NOMO-1 treated with dmso at 0.1 percent for 144 hours (cell line): ENCODE results near the gene HACD2.
A peak's percentile ranks its signal among the peaks of the same experiment; 100 is the strongest.

Source experiments
- DNase-seq: peaks from one replicate; lab custom pipeline; 2025; ENCODE audit not compliant: unreplicated experiment; lab: John Stamatoyannopoulos, UW

The HACD2 gene

DNA sequence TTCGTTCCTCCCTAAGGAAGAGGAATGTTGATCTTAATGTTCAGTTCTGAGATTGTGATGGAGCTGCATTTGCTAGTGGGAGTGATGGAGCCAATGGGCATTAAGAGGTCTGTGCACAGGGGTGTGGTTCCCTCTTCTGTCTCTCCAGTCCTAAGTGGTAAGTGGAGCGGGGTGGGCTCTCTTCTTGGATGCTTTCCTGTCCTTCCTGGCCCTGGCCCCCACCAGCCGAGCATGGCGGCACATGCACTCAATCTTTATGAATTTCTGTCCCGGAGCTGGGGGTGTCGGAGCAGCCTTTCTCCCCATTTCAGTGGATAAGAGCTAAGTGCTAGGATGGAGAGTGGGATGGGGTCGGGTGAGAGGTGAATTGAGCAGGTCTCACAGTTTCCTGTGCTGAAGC lies 98.4 kb downstream of the HACD2 start:
- DNase-seq: no peak

DNA sequence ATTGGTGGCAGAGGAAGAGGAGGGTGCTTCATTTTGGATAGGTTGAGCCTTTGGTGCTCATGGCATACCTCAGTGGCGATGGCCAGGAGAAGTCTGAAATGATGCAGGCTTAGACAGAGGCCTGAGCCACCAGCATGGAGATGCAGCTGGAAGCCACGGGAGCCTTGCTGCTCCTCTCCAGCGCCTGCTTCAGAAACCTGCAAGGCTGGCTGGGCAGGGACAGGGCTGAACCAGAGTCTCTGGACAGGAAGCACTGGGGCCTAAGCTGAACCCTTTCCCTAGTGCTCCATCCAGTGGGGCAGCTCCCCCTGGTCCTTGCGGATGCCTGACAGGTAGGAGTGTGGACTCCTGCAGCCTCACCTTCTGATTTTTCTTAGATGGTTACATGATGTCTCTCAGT lies 99.3 kb downstream of the HACD2 start:
- DNase-seq: no peak

GRCh38 chr3:123483146-123483545 lies 101.7 kb downstream of the HACD2 start:
- no peak for DNase-seq

DNA sequence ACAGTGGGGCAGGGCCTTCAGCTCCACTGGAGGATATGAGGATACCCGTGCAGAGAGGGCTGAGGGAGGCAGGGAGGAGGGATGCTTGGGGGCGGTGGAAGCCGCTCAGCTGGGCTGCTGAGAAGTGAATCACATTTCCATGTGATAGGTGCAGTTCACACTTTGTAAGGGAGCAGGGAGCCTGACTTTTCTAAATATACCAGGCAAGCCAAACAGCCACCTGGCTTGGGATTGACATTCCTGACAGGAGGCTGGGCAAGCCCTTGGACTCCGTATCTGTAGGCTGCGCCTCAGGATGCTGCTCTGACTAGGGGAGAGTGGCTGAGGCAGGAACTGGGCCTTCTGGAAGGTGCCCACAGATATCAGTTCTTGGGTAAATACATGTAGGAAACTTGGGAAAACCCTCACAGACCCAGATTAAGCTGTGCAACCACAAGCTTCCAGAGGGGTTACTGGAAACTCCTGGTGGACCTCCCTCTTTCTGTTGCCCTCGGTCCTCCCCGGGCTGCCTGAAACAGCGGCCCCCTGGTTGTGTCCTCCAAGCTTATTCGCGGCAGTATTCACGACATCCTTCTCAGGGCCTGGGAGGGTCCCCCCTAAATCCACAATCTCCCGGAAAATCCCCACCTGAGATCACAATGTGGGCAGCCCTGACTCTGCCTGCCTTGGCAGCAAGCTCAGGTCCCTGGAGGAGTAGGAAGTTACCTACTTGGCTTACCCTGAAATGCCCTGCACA lies 103.0 kb downstream of the HACD2 start:
- DNase-seq: no peak

GRCh38 chr3:123481071-123481470 lies 103.8 kb downstream of the HACD2 start:
- no peak for DNase-seq

DNA sequence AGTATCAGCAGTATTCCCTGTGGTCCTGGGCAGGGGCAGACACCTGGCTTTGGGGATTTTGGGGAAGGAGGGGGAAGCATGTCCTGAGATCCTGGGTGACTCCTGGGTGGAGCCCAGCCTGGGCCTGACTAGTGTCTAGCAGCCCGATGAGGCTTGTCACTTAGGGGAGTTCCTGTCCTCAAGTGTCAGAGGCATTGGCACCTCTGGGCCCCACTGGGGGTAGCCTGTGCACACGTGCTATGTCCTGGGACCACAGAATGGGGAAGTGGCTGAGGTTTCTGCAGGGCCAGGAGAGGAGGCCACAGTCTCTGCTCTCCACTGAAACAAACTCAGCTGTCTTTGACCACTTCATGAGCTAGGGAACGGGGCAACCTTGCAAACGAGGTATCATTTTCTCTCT lies 104.4 kb downstream of the HACD2 start:
- DNase-seq: no peak

GRCh38 chr3:123479891-123480290 lies 105.0 kb downstream of the HACD2 start:
- no peak for DNase-seq

- no peak for DNase-seq
Measured at GRCh38 chr3:123478314-123478713, 106.5 kb downstream of the HACD2 start.

DNA sequence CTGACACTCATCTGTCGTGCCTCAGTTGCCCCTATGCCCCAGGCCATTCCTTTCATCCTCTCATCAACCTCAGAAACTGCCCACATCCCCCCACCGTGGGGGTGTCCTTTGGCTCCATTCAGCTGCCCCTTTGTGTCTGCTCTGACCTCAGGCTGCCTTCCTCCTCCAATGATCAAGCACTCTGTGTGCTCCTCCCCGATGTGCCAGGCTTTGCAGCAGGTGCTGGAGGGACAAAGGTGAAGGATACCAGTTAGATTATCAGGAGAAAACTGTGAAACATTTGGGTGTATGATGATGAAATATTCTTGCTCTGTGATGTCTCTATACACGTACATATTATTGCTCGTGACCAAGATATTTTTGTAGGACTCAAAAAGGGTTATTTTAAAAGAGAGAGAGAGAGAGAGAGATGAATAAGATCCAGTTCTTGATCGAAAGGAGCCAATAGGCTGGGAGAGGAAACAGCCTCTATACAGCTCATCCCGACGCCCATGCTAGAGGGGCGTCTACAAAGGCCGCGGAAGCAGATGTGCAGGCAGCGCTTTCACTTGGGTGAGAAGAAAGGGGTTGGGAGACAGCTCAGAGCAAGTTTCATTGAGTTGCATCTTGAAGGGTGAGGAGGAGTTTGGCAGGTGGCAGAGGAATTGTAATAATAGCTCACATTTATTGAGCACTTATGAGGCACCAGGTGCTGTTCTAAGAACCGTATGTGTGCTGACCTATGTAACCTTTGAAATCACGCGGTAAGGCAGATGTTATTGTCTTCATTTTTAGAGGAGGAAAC lies 107.7 kb downstream of the HACD2 start:
- no peak for DNase-seq

- no peak for DNase-seq
Measured at GRCh38 chr3:123475786-123476185, 109.1 kb downstream of the HACD2 start.

DNA sequence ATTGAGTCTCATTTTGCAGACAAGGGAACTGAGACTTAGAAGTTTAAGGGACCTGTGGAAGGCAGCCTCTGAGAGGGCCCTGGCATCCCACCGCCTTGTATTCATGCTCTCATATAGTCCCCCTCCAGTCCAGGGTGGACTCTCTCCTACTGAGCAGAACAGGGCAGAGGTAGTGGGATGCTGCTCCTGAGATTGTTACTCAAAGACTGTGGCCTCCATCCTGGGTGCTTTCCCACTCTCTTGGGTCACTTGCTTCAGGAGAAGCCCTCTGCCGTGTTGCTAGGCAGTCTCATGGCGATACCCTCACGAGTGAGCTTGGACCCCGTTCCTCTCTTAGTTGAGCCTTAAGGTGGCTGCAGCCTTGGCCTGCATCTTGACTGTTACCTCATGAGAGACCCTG lies 113.7 kb downstream of the HACD2 start:
- DNase-seq: no peak

DNA sequence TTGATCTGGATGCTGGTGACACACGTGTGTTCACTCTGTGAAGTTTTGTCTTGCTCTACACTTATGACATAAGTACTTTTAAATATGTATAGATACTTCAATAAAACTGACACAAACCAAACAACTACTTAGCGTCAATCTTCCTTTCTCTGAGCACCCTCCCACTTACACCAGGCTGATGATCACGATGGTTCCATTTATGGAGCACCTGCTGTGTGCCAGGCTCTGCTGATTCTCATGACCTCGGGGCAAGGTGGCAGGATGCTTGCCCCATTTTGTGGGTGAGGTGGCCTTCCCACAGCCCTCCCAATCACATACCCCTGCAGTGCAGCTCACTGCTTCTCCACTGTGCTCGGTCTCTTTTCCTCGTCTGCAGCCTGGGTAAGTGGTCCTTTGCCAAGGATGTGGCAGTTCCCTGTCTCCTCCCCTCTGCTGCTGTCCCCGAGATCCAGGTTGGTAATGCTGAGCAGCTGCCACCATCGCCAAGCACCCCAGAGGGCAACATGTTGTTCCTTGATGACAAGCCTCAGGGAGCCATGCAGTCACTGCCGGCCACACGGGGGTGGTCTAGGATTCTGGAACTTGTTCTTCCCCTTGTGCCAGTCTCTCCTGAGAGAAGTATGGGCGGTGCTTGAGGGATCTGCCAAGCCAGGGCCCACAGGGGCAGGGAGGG lies 115.4 kb downstream of the HACD2 start:
- DNase-seq: no peak

DNA sequence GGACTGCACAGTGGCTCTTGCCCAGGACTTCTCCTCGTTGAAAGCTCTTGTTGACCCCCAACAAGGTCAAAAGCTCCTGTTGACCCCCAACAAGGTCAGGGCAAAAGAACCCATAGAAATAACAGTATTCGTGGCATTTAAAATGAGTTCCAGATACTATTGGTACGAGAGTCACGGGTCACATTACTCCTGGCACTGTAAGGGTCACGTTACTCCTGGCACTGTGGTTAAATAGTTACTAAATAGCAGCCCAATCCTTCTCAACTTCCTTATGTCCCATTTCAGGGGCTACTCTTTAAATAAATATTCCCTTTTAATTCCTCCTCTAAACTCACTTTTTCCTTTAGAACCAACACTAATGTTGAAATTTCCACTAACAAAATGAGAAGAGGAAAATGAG lies 117.8 kb downstream of the HACD2 start:
- DNase-seq: no peak

DNA sequence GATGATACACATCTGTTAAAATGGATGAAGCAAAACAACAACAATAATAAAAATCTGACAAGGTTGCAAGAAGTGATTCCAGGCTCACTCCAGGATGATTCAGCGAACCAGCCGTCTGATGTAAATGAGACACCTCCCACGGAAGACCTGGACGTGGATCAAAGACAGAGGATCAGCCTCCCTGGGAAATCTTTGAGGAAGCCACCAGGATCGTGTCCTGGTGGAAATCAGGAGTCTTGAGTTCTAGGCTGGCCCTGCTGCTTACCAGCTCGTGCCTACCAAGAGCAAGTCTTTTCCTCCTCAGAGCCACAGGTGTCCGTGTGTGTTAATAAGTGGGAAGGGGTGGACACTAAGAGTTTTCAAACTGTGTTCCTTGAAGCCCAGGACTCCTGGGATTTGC lies 120.6 kb downstream of the HACD2 start:
- DNase-seq: no peak

DNA sequence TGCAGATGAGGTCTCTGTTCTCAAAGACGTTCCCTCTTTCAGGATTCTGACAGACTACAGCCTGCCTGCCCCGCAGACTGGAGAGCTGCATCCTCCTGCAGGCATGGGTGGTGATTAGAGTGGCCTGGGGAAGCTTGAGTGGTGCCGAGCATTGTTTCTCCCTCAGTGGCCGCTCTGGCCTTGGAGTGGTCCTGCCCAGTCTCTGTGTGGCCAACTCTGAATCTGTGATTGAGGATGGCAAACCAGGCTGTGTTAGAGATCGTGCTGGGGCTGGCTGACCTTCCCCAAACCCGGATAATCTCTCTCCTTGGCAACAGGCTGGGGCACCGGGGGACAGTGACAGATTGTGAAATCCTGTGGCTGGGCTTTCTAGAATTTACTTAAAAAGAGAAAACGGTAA lies 125.0 kb downstream of the HACD2 start:
- peak; percentile 3 for DNase-seq

- no peak for DNase-seq
Measured at GRCh38 chr3:123458255-123458654, 126.6 kb downstream of the HACD2 start.

GRCh38 chr3:123457841-123458240 lies 127.0 kb downstream of the HACD2 start:
- DNase-seq: no peak

DNA sequence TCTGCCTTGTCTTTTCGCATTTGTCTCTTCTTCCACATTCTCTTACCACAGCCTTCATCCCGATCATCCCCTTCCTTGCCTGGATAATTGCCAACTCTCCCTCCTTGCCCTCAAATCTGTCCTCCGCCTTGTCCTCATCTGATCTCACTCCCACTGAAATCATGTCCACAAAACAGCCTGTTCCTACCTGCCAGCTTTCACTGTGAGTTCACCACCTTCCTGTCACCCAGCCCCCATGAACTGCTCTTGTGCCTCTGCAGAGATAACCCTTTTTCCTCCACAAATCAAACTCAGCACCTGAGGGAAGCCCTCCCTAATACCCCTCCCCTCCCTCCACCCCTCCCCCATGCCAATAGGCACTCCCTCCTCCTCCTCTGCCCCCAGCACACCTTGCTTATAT lies 131.2 kb downstream of the HACD2 start:
- no peak for DNase-seq

DNA sequence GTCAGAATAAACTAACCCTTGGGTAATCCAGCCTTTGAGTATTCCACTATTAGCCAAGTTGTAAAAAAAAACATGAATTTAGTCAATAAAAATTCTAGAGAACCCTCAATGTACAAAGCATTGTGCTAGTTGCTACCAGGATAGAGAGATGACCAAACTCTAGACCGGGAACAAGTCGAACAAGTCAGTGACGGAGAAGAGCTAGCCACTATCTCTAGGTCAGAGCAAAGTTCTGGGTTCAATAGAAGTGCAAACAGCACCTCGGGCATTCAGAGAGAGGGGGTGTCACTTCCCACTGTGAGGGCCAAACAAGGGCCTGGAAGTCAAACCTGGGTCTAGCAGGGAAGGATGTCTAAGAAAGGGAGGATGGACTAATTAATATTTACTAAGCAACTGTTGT lies 133.7 kb downstream of the HACD2 start:
- DNase-seq: no peak

GRCh38 chr3:123449997-123450604 lies 134.8 kb downstream of the HACD2 start:
- DNase-seq: no peak

DNA sequence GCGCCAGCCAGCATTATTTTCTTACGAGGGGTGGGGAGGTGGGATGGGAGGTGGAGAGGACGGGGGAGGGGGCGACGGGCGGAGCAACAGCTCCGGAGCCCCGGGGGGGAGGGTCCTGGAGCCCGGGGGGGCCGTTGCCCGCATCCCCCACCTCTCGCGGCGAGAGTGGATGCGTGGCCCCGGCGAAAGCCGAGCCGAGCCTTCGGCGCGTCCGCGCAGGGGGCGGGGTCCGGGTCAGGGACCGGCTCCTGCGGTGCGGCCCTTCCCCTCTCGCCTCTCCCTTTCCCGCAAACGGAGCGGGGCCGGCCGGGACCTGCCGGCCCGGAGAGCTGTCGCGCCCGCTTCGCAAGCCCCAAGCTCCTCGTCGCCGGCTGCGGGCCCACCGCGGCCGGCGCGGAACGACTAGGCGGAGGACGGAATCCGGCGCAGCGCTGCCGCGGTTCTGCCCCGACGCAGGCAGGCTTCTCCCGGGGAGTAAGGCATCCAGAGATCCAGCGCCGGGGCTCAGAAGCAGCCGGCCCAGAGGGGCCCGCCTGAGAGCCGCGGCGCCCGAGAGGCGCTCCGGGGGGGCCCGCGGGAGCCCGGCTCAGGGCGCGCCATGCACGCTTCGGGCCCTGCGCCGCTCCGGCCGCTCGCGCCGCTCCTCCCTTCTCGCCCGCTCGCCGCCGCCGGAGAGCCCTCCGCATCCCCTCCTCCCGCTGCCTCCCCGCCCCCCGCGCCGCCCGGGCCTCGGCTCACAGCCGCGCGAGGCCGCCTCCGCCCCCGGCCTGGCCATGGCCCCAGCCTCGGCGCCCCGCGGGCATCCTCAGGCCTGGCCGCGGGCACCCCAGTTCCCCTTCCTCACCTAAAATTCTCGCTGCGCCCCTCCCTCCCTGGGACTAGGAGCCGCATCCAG lies 135.5 kb downstream of the HACD2 start:
- no peak for DNase-seq
